Spinal cord (tissue), 10 donors: ENCODE measurements around the gene BAHCC1. TPM values are rescaled to one million over a fixed set of nuclear protein-coding genes. Genes with fewer than 3 reads are reported as not detected.

ENCODE experiments used
- DNase-seq, 6 donors: peaks; one replicate each; pipeline versions ENCODE4 v3.0.0 to v3.0.0-alpha.2; 2013 to 2015; ENCODE audit warnings: low spot score in 6 of 6, low read depth in 4 of 6
- H3K27ac ChIP-seq: one replicate; pipeline ENCODE4 v1.5.1; 2013; ENCODE audit warnings: low read depth, low read length, control low read depth
- H3K27me3 ChIP-seq: one replicate; pipeline ENCODE4 v1.6.1; 2013; ENCODE audit warnings: low read length; ENCODE audit not compliant: control insufficient read depth, insufficient read depth
- H3K36me3 ChIP-seq: one replicate; pipeline ENCODE4 v1.6.1; 2013; ENCODE audit warnings: low read length; ENCODE audit not compliant: control insufficient read depth, insufficient read depth
- H3K4me1 ChIP-seq: one replicate; pipeline ENCODE4 v1.6.1; 2013; ENCODE audit warnings: low read length; ENCODE audit not compliant: control insufficient read depth, insufficient read depth
- H3K4me3 ChIP-seq: one replicate; pipeline ENCODE4 v1.5.1; 2013; ENCODE audit warnings: low read depth, low read length, control low read depth
- H3K9me3 ChIP-seq: one replicate; pipeline ENCODE4 v1.6.1; 2013; ENCODE audit warnings: low read length; ENCODE audit not compliant: control insufficient read depth, insufficient read depth
- WGBS: methylation state at CpG from one replicate; pipeline ENCODE4 v1.1.5; 2013; ENCODE audit warnings: missing lambda C conversion rate; ENCODE audit not compliant: insufficient coverage; 5-methylcytosine and 5-hydroxymethylcytosine counted together
- polyA plus RNA-seq, 2 donors: library from polyadenylated mRNA; unstranded; fragments of 120-200 nt; gene quantifications; one replicate each; pipeline ENCODE4 v1.2.1, GENCODE V29; 2013; ENCODE audit not compliant: insufficient read length in 2 of 2
- total RNA-seq, 2 donors: library from RNA; depleted of rRNA in 1 of 2; stranded (reverse); fragments of 120-200 nt in 1 of 2; fragments of >200 nt in 1 of 2; gene quantifications; one replicate each; pipeline versions ENCODE4 v1.2.3 to v1.2.4, GENCODE V29; 2013 to 2014
- donor health status: healthy.

The BAHCC1 gene
- total and polyA plus RNA-seq, 4 donors: 9.3 to 33.4 (median 20.5) TPM

- Histone ChIP-seq H3K9me3 (no peaks in the 10 kb centered on the region), H3K27me3 (no peaks in the 10 kb centered on the region), H3K4me3 (no peak overlapping the region), H3K4me1 (peaks cover 40% of the 10 kb centered on the region), H3K27ac (no peak overlapping the region), H3K36me3 (no peaks in the 10 kb centered on the region)
- WGBS: 89% methylated on average over 15 of the region's 16 CpGs
- peak in 1 of 6 donors; percentile 33 for DNase-seq
Measured at GRCh38 chr17:81493198-81494038, 98.2 kb downstream of the BAHCC1 start.

- peaks cover 26% of the 10 kb centered on the region for H3K4me1 ChIP-seq
- no peaks in the 10 kb centered on the region for H3K9me3 ChIP-seq
- no peak overlapping the region for H3K27ac ChIP-seq
- no peaks in the 10 kb centered on the region for H3K36me3 ChIP-seq
- 12% methylated on average over 7 of the region's 8 CpGs for WGBS
- no peak overlapping the region for H3K4me3 ChIP-seq
- H3K27me3 ChIP-seq: peaks cover 2% of the 10 kb centered on the region
- peak in 2 of 6 donors; percentile 81 to 92 for DNase-seq
Measured at GRCh38 chr17:81494626-81495377, 99.5 kb downstream of the BAHCC1 start.

- peaks cover 8% of the 10 kb centered on the region for H3K4me1 ChIP-seq
- no peaks in the 10 kb centered on the region for H3K9me3 ChIP-seq
- H3K27me3 ChIP-seq: peaks cover 2% of the 10 kb centered on the region
- H3K36me3 ChIP-seq: no peaks in the 10 kb centered on the region
- DNase-seq: no peak
- no peak overlapping the region for H3K27ac ChIP-seq
- no peak overlapping the region for H3K4me3 ChIP-seq
- 71% methylated on average over 64 of the region's 64 CpGs for WGBS
Measured at GRCh38 chr17:81498953-81499600, 103.8 kb downstream of the BAHCC1 start.

- H3K27ac ChIP-seq: no peak overlapping the region
Measured at GRCh38 chr17:81499601-81499970, 104.3 kb downstream of the BAHCC1 start.

GRCh38 chr17:81500047-81500446 is 104.8 kb downstream of the BAHCC1 start:
- WGBS: 58% methylated on average over 6 of the region's 7 CpGs

More at GRCh38 chr17:81499601-81499970, 104.3 kb downstream of the BAHCC1 start:
- DNase-seq: no peak
- peaks cover 2% of the 10 kb centered on the region for H3K27me3 ChIP-seq
- no peak overlapping the region for H3K4me3 ChIP-seq
- no peaks in the 10 kb centered on the region for H3K36me3 ChIP-seq
- 60% methylated on average over 12 of the region's 12 CpGs for WGBS
- H3K4me1 ChIP-seq: peaks cover 6% of the 10 kb centered on the region
- H3K9me3 ChIP-seq: no peaks in the 10 kb centered on the region

GRCh38 chr17:81502471-81503017 is 107.3 kb downstream of the BAHCC1 start:
- Histone ChIP-seq H3K4me1 (no peaks in the 10 kb centered on the region), H3K27ac (no peak overlapping the region), H3K27me3 (peaks cover 2% of the 10 kb centered on the region), H3K4me3 (no peak overlapping the region), H3K9me3 (no peaks in the 10 kb centered on the region), H3K36me3 (no peaks in the 10 kb centered on the region)
- 68% methylated on average over 12 of the region's 12 CpGs for WGBS
- no peak for DNase-seq

More at GRCh38 chr17:81500047-81500446, 104.8 kb downstream of the BAHCC1 start:
- H3K27me3 ChIP-seq: peaks cover 2% of the 10 kb centered on the region
- no peaks in the 10 kb centered on the region for H3K36me3 ChIP-seq
- H3K9me3 ChIP-seq: no peaks in the 10 kb centered on the region
- H3K4me1 ChIP-seq: peaks cover 1% of the 10 kb centered on the region
- H3K27ac ChIP-seq: no peak overlapping the region
- no peak for DNase-seq
- no peak overlapping the region for H3K4me3 ChIP-seq

- no peaks in the 10 kb centered on the region for H3K9me3 ChIP-seq
- peaks cover 9% of the 10 kb centered on the region for H3K36me3 ChIP-seq
- peaks cover 7% of the 10 kb centered on the region for H3K4me1 ChIP-seq
- peaks cover 2% of the 10 kb centered on the region for H3K27me3 ChIP-seq
- no peak for DNase-seq
- no peak overlapping the region for H3K27ac ChIP-seq
- no peak overlapping the region for H3K4me3 ChIP-seq
Measured at GRCh38 chr17:81503619-81504018, 108.4 kb downstream of the BAHCC1 start.

- Histone ChIP-seq H3K36me3 (peaks cover 41% of the 10 kb centered on the region), H3K27ac (peak overlapping the region; percentile 29), H3K9me3 (no peaks in the 10 kb centered on the region), H3K27me3 (no peaks in the 10 kb centered on the region), H3K4me3 (peak overlapping the region; percentile 86), H3K4me1 (peaks cover 24% of the 10 kb centered on the region)
- peak in 2 of 6 donors; percentile 42 to 44 for DNase-seq
- 28% methylated on average over 8 of the region's 10 CpGs for WGBS
Measured at GRCh38 chr17:81508639-81509206, 113.5 kb downstream of the BAHCC1 start.
